Measurements from ENCODE around the gene PCDHGC5.

DNA sequence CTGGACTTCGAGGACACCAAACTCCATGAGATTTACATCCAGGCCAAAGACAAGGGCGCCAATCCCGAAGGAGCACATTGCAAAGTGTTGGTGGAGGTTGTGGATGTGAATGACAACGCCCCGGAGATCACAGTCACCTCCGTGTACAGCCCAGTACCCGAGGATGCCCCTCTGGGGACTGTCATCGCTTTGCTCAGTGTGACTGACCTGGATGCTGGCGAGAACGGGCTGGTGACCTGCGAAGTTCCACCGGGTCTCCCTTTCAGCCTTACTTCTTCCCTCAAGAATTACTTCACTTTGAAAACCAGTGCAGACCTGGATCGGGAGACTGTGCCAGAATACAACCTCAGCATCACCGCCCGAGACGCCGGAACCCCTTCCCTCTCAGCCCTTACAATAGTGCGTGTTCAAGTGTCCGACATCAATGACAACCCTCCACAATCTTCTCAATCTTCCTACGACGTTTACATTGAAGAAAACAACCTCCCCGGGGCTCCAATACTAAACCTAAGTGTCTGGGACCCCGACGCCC lies 11.8 kb upstream of the PCDHGC5 start:
- TF ChIP-seq, protein P1, sequence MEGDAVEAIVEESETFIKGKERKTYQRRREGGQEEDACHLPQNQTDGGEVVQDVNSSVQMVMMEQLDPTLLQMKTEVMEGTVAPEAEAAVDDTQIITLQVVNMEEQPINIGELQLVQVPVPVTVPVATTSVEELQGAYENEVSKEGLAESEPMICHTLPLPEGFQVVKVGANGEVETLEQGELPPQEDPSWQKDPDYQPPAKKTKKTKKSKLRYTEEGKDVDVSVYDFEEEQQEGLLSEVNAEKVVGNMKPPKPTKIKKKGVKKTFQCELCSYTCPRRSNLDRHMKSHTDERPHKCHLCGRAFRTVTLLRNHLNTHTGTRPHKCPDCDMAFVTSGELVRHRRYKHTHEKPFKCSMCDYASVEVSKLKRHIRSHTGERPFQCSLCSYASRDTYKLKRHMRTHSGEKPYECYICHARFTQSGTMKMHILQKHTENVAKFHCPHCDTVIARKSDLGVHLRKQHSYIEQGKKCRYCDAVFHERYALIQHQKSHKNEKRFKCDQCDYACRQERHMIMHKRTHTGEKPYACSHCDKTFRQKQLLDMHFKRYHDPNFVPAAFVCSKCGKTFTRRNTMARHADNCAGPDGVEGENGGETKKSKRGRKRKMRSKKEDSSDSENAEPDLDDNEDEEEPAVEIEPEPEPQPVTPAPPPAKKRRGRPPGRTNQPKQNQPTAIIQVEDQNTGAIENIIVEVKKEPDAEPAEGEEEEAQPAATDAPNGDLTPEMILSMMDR (IDR thresholded peaks at IDR 0.05), result no peak
- no peak for TF ChIP-seq POLR2A (IDR thresholded peaks at IDR 0.05)
- TF ChIP-seq EP300 (IDR thresholded peaks at IDR 0.05), result no peak
- no peak for TF ChIP-seq POLR2AphosphoS5 (IDR thresholded peaks at IDR 0.05)
